ENCODE measurements around the gene MON1B. TPM values are rescaled to one million over a fixed set of nuclear protein-coding genes. Genes with fewer than 3 reads are reported as not detected.

MON1B gene
- total RNA-seq, 1 donor, result 19.5 TPM

DNA sequence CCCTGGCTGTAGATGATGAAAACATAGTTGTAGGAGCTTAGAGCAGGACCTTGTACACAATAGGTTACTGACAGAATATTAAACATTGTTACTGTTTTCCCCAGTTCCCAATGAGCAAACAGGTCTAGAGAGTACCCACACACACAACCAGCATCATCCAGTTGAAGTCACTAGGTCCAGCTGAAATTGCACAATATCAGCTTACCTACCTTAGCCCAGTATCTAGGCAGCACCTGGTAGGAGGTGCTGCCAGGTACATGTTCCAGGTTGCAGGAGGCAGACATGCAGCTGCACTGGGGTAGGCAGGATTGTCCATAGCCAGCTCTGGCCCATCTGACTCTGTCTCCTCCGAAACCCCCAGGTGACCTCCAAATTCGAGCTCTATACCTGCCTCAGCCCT is 6.8 kb downstream of the MON1B start:
- no peaks in the 10 kb centered on the region for H3K9me3 ChIP-seq (ENCODE audit: low read depth, low read length)
- no peak for DNase-seq (ENCODE audit: insufficient read length, low spot score, missing footprints)
- peaks cover 4% of the 10 kb centered on the region for H4K20me1 ChIP-seq (ENCODE audit: insufficient read depth, low read length)
- TF ChIP-seq, protein P1, sequence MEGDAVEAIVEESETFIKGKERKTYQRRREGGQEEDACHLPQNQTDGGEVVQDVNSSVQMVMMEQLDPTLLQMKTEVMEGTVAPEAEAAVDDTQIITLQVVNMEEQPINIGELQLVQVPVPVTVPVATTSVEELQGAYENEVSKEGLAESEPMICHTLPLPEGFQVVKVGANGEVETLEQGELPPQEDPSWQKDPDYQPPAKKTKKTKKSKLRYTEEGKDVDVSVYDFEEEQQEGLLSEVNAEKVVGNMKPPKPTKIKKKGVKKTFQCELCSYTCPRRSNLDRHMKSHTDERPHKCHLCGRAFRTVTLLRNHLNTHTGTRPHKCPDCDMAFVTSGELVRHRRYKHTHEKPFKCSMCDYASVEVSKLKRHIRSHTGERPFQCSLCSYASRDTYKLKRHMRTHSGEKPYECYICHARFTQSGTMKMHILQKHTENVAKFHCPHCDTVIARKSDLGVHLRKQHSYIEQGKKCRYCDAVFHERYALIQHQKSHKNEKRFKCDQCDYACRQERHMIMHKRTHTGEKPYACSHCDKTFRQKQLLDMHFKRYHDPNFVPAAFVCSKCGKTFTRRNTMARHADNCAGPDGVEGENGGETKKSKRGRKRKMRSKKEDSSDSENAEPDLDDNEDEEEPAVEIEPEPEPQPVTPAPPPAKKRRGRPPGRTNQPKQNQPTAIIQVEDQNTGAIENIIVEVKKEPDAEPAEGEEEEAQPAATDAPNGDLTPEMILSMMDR (IDR thresholded peaks at IDR 0.05; ENCODE audit: extremely low read depth, low read depth, low read length), result no peak
- H2AFZ ChIP-seq (ENCODE audit: low read length), result no peak overlapping the region
- H3K4me3 ChIP-seq (ENCODE audit: insufficient read depth, low read length), result no peak overlapping the region
- H3K79me2 ChIP-seq (ENCODE audit: insufficient read depth, low read length), result peaks cover 10% of the 10 kb centered on the region
- no peak overlapping the region for H3K27ac ChIP-seq (ENCODE audit: low read depth, low read length)
- no peak overlapping the region for H3K4me2 ChIP-seq (ENCODE audit: insufficient read depth, low read length)
- H3K27me3 ChIP-seq (ENCODE audit: insufficient read depth, low read length), result no peaks in the 10 kb centered on the region
- peaks cover 28% of the 10 kb centered on the region for H3K36me3 ChIP-seq (ENCODE audit: insufficient read depth, low read length)
- H3K4me1 ChIP-seq (ENCODE audit: insufficient read depth, low read length), result no peaks in the 10 kb centered on the region

DNA sequence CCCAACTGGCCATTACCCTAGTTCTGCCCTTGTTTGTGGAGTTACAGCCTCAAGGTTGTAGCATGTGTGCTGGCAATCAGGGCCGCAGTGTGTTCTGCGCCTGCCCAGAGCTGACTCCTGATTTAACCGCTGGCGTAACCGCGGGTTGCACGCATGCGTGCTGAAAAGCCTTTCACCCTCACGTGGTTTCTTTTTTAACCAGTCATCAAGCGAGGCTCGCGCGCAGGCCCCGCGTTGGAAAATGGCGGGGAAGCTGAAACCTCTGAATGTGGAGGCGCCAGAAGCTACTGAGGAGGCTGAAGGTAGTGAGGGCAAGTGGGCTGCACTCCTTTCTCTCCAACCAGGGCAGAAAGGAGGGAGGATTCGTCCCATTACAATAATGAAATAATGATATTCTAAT is 8.2 kb downstream of the MON1B start, which contains the start of gene SYCE1L:
TSS of gene SYCE1L (plus strand) at position 198 of the 400 bp plus-strand sequence. CDS start at position 242, 44 bp downstream.
- no peak within 1 kb of the TSS for H3K4me2 ChIP-seq (ENCODE audit: insufficient read depth, low read length)
- no peak within 1 kb of the TSS for H3K27ac ChIP-seq (ENCODE audit: low read depth, low read length)
- no peaks in the 10 kb centered on the region for H3K79me2 ChIP-seq (ENCODE audit: insufficient read depth, low read length)
- peaks cover 23% of the 10 kb centered on the region for H3K36me3 ChIP-seq (ENCODE audit: insufficient read depth, low read length)
- H3K27me3 ChIP-seq (ENCODE audit: insufficient read depth, low read length), result no peaks in the 10 kb centered on the region
- TF ChIP-seq, protein P1 (IDR thresholded peaks at IDR 0.05; ENCODE audit: extremely low read depth, low read depth, low read length), result no peak
- no peaks in the 10 kb centered on the region for H3K9me3 ChIP-seq (ENCODE audit: low read depth, low read length)
- H3K4me1 ChIP-seq (ENCODE audit: insufficient read depth, low read length), result no peaks in the 10 kb centered on the region
- H2AFZ ChIP-seq (ENCODE audit: low read length), result no peak within 1 kb of the TSS
- no peak for DNase-seq (ENCODE audit: insufficient read length, low spot score, missing footprints)
- no peaks in the 10 kb centered on the region for H4K20me1 ChIP-seq (ENCODE audit: insufficient read depth, low read length)
- H3K4me3 ChIP-seq (ENCODE audit: insufficient read depth, low read length), result no peak within 1 kb of the TSS

DNA sequence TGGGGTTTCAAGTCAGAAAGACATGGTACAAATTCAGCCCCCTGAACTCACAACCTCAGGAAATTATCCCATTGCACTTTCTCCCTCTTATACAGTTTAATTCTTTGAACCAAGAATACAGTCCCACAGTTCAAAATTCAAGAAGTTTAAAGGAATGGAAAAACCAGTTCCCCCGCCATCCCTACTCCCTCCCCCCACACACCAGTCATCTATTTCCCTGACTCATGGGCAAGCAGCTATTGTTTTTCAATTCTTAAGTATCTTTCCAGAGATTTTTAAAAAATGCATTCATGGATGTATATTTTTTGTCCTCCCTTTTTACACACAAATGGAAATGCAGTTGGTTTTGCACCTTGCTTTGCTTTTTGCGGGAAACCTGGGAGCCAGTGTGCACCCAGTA is 15.5 kb downstream of the MON1B start:
- DNase-seq (ENCODE audit: insufficient read length, low spot score, missing footprints), result no peak
- H3K4me2 ChIP-seq (ENCODE audit: insufficient read depth, low read length), result no peak overlapping the region
- no peaks in the 10 kb centered on the region for H3K9me3 ChIP-seq (ENCODE audit: low read depth, low read length)
- H3K79me2 ChIP-seq (ENCODE audit: insufficient read depth, low read length), result no peaks in the 10 kb centered on the region
- H3K27me3 ChIP-seq (ENCODE audit: insufficient read depth, low read length), result peaks cover 9% of the 10 kb centered on the region
- H3K4me1 ChIP-seq (ENCODE audit: insufficient read depth, low read length), result no peaks in the 10 kb centered on the region
- H3K4me3 ChIP-seq (ENCODE audit: insufficient read depth, low read length), result no peak overlapping the region
- H2AFZ ChIP-seq (ENCODE audit: low read length), result no peak overlapping the region
- TF ChIP-seq, protein P1 (IDR thresholded peaks at IDR 0.05; ENCODE audit: extremely low read depth, low read depth, low read length), result no peak
- H3K27ac ChIP-seq (ENCODE audit: low read depth, low read length), result no peak overlapping the region
- no peaks in the 10 kb centered on the region for H4K20me1 ChIP-seq (ENCODE audit: insufficient read depth, low read length)
- no peaks in the 10 kb centered on the region for H3K36me3 ChIP-seq (ENCODE audit: insufficient read depth, low read length)

DNA sequence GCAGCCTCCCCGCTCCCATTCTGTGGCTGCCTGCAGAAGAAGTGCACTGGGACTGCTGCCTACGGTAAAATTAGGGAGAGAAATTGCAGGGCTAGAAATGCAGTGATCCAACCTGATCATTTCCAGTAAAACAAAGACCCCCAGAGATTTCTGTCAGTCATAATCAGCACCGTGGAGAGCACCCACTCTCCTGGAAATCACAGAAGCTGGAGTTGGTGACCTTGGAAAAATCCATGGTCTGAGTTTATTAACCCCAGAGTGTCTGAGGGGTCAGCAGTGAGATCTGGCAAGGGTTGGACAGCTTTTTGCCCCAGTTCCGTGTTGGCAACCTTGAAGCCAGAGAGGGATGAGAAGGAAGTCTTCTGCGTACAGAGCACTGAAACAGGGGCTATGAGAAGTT is 16.0 kb downstream of the MON1B start:
- Histone ChIP-seq H3K4me3 (ENCODE audit: insufficient read depth, low read length) (no peak overlapping the region), H3K4me1 (ENCODE audit: insufficient read depth, low read length) (no peaks in the 10 kb centered on the region), H2AFZ (ENCODE audit: low read length) (no peak overlapping the region), H3K9me3 (ENCODE audit: low read depth, low read length) (no peaks in the 10 kb centered on the region), H3K4me2 (ENCODE audit: insufficient read depth, low read length) (no peak overlapping the region), H3K79me2 (ENCODE audit: insufficient read depth, low read length) (no peaks in the 10 kb centered on the region), H4K20me1 (ENCODE audit: insufficient read depth, low read length) (no peaks in the 10 kb centered on the region), H3K27me3 (ENCODE audit: insufficient read depth, low read length) (peaks cover 14% of the 10 kb centered on the region), H3K27ac (ENCODE audit: low read depth, low read length) (no peak overlapping the region), H3K36me3 (ENCODE audit: insufficient read depth, low read length) (no peaks in the 10 kb centered on the region)
- DNase-seq (ENCODE audit: insufficient read length, low spot score, missing footprints), result no peak
- TF ChIP-seq, protein P1 (IDR thresholded peaks at IDR 0.05; ENCODE audit: extremely low read depth, low read depth, low read length), result no peak
